Cerebellar nuclear complex (tissue), 1 donor: ENCODE data around the gene PALD1.

Source experiments
- DNase-seq, 2 experiments: peaks; one replicate each; lab custom pipeline; 2025; lab: John Stamatoyannopoulos, UW

PALD1 gene

DNA sequence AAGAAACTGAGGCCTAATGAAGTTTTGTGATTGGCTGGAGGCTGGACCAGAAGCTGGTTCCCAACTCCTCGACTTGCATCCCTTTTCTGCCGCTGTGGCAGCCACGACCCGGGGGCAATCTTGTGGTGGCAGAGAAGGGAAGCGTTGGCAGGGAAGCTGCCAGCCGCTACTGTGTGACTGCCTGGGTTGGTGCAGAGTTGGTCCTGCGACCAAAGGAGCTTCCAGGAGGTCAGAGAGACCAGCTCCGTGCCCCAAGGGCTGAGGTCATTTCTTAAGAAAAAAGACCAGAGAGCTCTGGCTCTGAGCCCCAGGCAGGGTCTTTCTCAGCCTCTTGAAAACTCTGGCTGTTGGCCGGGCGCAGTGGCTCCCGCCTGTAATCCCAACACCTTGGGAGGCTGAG lies 76.8 kb downstream of the PALD1 start:
- DNase-seq = no peak

DNA sequence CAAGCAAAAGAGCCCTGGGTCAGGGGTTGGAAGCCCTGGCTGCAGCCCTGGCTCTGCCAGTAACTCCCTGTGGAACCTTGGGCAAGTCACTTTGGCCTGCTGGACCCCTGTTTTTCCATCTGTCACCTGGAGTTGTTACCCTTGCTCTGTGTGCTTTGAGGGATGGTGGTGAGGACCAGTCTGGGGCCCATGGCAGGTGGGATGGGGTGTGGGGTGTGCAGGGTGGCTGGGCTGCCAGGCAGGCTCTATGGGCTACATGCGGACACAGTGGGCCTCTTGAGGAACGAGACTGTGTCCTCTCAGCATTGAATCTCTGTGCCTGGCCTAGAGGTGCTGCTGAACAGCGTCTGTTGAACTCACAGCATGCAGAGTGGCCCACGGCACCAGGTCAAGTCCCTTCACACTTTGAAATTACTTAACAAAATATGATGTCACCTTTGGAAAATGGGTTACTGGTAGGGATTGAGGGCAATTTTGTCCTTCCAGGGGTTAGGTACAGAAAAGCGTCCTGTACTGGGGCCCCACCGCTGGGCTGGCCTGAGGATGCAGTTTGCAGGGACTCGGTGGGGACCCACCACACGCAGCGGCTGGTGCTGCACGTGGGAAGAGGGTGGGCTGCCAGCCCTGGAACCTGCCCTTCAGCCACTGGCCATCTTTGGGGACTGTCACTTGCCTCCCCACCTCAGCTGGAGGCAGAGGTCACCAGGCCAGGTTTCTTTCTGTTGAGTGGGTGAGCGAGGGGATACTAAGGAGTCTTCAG lies 78.7 kb downstream of the PALD1 start:
- no peak for DNase-seq

- DNase-seq = no peak
Measured at GRCh38 chr10:70557876-70558275, 79.3 kb downstream of the PALD1 start.

GRCh38 chr10:70558295-70558694 lies 79.7 kb downstream of the PALD1 start:
- no peak for DNase-seq

DNA sequence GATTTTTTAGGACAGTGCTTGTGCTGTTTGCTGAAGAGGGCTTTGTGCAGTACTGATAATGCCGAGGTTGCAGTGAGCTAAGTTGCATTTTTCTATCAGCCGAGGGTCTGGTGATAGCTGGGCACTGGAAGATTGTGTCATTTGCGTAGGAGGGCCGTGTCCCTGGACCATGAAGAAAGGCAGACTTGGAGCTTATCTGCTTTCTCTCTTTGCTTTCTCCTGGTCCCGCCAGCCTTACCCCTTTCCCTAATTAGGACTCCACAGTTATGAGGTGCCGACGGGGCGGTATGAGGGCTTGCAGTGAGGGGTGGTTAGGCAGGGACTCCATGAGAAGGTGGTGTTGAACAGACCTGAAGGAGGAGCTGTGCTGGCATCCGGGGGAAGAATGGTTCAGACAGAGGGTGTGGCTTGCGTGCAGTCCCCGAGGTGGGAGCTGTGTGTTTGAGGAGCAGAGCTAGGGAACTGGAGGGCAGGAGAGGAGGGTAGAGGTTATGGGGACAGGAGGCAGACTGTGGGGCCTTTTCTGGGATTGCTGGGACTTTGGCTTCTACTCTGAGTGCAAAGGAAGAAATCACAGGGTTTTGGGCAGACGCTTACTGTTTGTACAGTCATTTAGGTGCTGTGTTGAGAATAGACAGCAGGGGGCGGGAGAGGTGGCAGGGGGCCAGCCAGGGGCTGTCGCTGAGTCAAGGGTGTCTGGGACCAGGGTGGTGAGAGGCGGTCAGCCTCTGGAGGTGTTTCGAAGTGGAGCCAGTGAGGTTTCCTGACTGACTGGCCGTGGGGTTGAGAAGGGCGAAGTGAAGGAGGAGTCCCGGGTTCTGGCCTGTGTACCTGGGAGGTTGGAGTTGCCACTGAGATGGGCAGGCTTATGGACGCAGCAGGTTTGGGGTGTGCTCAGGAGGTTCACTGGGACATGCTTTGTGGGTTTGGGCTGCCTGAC lies 80.6 kb downstream of the PALD1 start:
- no peak for DNase-seq

- no peak for DNase-seq
Measured at GRCh38 chr10:70559861-70560260, 81.3 kb downstream of the PALD1 start.

- DNase-seq = no peak
Measured at GRCh38 chr10:70560511-70560941, 82.0 kb downstream of the PALD1 start.

- DNase-seq = no peak
Measured at GRCh38 chr10:70561070-70561469, 82.5 kb downstream of the PALD1 start.

- no peak for DNase-seq
Measured at GRCh38 chr10:70561558-70561957, 83.0 kb downstream of the PALD1 start.

DNA sequence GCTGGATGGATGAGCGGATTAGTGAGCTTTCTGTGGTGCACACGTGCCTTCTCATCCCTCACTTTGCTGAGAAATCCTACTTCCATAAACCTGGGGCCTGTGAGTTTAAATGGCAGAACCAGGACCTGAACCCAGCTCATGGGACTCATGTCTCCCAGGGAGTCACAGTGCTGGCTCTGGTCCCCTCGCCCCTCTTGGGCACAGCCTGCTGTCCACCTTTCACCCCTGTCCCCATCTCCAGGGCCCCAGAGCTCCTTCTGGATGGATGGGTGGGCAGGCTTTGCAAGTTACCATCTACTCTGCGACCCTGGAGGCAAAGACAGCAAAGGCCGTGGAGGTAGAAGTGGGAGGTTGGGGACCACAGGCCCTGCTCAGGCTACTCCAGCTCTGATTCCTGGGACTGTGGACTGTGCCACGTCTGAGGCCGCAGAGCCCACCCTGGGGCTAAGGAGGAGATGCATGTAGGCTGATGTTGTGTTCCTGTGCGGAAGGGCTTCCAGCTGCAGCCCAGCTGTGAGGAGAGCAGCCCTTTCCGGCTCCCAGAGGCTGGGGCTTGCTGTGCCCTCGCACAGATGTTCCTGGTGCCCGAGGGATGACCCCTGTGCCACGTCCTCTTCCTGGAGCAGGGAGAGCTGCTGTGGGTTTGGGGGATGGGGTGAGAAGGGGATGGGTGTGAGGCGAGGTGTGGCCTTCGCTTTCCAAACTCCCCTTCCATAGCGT lies 83.6 kb downstream of the PALD1 start:
- no peak for DNase-seq

DNA sequence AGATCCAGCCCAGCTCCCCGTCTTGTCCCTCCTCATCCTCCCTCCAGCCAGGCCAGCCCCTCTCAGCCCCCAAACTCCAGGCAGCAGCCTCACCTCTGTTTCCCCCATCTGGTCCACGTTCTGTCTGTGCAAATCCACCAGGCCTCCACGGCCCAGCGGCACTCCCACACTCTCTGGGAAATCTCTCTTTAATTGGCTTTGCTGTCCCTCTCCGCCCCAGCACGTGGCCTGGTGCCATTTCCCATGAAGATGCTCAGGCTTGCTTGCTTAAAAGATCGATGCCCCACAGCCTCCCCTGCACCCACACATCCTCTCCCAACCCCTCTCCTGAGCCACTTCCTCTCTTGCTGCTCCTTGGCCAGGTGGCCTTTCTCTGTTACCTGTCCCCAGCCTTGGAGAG lies 84.7 kb downstream of the PALD1 start:
- no peak for DNase-seq

- DNase-seq = no peak
Measured at GRCh38 chr10:70564113-70564725, 85.7 kb downstream of the PALD1 start.

DNA sequence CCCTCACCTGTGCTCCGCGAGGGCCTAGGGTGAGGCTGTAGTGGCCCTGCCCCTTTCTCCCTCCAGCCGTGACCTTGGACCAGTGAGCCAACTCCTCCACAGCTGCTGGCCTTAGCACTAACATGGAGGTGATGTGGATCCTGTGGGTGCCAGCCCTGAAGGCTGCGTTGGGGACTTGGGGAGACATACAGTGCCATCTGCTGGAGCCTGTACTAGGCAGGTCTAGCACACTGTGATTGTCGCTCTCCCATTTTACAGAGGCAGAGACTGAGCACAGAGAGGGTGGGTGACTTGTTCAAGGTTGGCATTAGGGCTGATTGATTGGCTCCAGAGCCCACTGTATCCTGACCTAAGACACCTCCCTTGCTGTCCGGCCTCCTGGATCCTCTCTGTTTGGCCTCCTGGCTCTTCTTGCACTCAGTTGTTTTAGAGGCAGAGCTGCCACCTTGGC lies 86.4 kb downstream of the PALD1 start:
- DNase-seq = no peak

GRCh38 chr10:70565556-70566514 lies 87.3 kb downstream of the PALD1 start:
- no peak for DNase-seq

- DNase-seq = no peak
Measured at GRCh38 chr10:70566515-70567290, 88.1 kb downstream of the PALD1 start.

DNA sequence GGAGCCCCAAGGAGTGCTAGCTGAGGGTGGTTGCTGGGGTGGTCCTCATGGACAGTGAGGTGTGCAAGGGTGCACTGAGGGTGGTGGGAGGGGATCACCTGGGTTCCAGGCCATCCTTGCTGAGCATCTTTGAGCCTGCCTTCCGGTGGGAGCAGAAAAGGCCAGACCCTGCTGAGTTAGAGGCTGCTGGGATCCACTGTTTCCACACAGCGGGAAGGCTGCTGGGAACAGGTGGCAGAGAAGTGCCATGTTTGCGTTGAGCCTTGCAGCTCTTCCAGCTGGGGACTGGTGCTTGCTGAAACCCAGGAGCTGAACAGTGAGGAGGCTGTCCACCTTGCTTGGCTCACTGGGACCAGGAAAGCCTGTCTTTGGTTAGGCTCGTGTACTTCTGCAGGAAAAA lies 89.0 kb downstream of the PALD1 start:
- no peak for DNase-seq

DNA sequence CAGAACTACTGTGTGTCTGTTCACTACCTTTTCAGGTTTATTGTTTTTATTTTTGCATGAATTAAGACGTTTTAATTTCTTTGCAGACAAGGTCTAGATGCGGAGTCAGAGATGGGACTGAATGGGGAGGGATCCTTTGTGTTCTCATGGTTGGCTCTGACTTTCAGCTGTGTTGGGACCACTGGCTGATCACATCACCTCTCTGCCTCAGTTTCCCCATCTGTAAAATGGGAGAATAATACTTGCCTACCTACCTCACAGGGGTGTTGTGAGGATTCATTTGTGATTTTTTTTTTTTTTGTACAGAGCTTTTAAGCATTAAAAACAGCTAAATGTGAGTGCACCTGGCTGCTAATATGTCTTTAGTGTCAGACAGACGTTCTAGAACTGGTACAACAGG lies 89.5 kb downstream of the PALD1 start:
- no peak for DNase-seq

- no peak for DNase-seq
Measured at GRCh38 chr10:70568781-70569495, 90.4 kb downstream of the PALD1 start.

GRCh38 chr10:70571236-70571635 lies 92.7 kb downstream of the PALD1 start:
- DNase-seq = no peak
